Fibroblast of pulmonary artery (primary cell): ENCODE data around the gene DNAH7.

Source experiments
- DNase-seq: peaks from one replicate; pipeline ENCODE4 v3.0.0-alpha.2; 2010; ENCODE audit warnings: low read depth
- H3K4me3 ChIP-seq: replicated peaks from 2 replicates; pipeline ENCODE4 v1.5.1; 2011; ENCODE audit warnings: low read depth, mild to moderate bottlenecking, control low read depth, low read length, moderate library complexity
- TF ChIP-seq, protein P1 (sequence below): IDR thresholded peaks from 2 replicates; pipeline ENCODE4 v1.5.1; 2011; ENCODE audit warnings: mild to moderate bottlenecking, control low read depth, low read length, inconsistent platforms; ENCODE audit errors: missing control alignments

DNAH7 gene

DNA sequence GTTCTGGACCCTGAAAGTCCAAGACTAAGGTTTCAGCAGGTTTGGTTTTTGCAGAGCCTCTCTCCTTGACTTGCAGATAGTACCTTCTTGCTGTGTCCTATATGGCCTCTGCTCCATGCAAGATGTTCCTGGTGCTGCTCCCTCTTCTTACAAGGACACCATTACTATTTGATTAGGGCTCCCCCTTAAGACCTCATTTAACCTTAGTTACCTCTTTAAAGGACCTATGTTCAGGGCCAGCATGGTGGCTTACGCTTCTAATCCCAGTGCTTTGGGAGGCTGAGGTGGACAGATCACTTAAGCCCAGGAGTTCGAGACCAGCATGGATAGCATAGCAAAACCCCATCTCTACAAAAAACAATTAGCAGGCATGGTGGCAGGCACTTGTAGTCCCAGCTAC lies 232.6 kb downstream of the DNAH7 start:
- TF ChIP-seq, protein P1, sequence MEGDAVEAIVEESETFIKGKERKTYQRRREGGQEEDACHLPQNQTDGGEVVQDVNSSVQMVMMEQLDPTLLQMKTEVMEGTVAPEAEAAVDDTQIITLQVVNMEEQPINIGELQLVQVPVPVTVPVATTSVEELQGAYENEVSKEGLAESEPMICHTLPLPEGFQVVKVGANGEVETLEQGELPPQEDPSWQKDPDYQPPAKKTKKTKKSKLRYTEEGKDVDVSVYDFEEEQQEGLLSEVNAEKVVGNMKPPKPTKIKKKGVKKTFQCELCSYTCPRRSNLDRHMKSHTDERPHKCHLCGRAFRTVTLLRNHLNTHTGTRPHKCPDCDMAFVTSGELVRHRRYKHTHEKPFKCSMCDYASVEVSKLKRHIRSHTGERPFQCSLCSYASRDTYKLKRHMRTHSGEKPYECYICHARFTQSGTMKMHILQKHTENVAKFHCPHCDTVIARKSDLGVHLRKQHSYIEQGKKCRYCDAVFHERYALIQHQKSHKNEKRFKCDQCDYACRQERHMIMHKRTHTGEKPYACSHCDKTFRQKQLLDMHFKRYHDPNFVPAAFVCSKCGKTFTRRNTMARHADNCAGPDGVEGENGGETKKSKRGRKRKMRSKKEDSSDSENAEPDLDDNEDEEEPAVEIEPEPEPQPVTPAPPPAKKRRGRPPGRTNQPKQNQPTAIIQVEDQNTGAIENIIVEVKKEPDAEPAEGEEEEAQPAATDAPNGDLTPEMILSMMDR: no peak
- H3K4me3 ChIP-seq: no peak overlapping the region
- no peak for DNase-seq

DNA sequence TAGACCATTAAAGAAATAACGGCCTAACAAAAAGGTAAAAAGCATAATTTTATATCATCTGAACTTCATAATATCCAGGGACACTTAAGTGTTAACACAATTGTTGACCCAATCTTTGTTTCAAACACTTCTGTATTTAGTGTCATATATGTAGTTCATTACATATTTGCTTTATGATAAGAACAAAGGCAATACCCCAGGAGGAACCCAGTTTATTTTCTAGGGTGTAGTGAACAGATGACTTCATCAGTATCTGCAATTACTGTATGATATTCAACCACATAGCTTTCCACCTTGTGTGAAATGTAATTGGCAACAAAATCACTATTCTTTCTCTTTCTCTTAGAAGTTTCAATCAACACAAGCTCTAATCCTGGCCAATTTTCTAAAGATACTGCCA lies 233.8 kb downstream of the DNAH7 start:
- H3K4me3 ChIP-seq: no peak overlapping the region
- TF ChIP-seq, protein P1: no peak
- DNase-seq: no peak

DNA sequence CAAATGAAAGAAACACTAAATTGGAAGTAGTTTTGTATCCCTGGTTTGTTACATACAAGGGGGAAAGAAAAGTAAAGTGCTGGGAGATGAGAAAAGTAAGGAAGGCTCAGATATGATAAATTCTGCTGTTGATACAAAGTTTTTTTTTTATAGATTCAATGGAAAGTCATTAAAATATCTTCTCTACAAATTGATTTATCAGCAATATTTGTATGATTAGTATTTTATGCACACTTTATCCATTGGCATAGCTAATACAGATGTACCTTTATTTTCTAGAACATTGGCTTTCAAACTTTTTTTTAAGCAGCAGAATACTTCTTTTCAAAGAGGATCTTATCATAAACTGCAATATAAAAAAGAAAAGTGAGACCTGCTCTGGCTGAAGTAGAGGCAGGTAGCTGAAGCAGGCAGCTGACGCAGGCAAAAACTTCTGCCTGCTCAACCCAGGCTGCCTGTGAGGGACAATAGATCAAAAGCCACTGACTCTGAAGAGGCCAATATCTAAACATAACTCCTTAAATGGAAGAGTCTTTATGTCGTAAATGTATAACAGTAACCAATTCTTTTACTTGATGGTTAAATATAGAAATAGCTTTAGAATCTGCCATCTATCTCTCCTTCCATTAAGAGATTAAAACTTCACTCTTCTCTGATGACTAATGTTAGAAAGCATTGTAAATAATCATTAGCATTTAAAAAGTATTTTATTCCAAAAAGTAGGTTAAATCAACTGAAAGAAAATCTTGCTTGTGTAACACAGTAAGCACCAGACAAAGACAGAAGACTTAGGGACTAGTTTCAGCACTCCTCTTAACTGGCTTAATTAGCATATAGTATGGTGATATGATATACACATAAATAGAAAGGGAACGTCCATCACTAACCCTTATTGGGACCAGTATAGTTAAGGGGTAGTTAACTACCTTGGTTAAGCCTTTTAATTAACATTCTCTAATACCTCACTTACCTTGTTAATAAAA lies 237.4 kb downstream of the DNAH7 start:
- DNase-seq: no peak
- no peak overlapping the region for H3K4me3 ChIP-seq
- TF ChIP-seq, protein P1: no peak

DNA sequence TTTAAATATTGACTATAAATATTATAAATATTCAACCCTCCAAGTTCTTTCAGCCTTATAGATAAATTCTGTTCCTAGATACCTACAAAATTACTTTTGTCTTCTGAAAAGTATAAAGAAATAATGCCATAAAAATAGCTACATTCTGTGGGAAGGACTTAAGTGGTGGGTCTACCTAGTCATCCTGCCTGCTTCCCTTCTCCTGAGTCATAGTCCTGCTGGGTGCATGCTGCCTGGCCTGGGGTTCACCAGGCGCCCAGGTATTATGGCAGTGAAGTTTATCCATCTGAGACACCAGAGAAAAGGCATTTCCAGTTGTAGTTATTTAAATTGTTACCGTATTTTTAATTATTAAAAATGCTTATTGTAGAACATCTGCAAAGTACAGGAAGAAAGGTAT lies 244.2 kb downstream of the DNAH7 start:
- no peak overlapping the region for H3K4me3 ChIP-seq
- TF ChIP-seq, protein P1: no peak
- DNase-seq: no peak

DNA sequence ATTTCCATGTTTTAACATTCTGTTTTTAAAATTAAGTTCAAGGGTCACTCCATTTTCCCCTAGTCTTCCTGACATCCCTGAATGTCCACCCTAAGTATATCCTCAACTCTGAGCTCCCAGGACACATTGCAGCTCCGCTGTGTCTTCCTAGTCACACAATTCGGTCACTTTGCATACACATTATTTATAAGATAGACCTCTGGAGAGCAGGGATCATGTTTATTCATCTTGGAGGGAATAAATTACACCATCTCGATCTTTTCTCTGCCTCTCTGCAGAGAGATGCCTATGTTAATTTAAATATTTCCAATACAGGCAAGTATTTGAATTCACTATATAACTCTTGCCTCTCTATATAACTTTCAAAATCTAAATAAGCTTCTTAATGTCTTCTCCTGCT lies 245.4 kb downstream of the DNAH7 start:
- no peak overlapping the region for H3K4me3 ChIP-seq
- TF ChIP-seq, protein P1: no peak
- no peak for DNase-seq

DNA sequence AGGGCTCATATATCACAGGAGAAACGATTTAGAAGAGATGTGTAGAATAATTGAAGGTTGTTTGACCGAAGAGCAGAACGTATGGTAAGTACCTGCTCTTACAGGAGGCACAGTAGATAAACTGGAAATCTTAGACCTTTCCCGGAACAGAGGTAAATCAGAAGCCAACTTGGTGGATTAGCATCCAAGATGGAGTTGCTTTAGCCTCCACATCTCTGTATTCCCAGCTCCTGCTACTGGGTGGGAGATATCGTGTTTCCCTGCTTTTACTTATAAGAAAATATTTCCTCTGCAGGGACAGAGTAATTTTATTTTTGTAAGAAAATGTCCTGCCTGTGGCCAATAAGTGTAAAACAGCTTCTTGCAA lies 247.1 kb downstream of the DNAH7 start:
- DNase-seq: no peak
- TF ChIP-seq, protein P1: no peak

DNA sequence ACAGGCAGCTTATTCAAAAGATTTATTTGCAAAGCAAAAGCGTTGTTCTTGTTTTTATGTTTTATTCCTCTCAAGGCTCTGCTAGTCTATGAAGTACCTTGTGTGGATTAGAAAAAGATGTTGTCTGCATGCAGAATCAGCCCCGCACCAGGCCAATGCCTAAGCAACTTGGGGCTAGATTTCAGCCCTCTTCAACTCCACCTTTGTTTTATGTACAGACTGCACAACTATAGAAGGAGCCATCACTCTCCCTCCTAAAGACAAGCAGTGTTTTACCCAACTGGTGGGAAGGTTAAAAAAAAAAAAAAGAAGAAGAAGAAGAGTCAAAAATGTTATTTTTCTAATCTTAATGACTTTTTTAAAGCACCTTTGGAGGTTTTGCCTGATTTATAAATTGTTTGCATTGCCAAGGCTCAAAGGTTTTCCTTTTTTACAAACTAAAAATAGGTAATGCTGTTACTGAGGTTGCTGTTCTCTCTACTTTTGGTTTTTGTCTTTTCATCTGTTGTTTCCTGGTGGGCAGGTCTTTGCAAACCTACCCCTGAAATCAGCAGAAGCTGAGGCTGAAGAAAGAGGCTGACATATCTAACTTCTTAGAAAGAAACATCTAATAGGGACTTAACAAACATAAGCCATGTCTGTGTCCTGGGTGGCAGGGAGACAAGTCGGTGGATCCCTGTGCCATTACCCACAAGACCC lies 247.6 kb downstream of the DNAH7 start:
- no peak for DNase-seq
- TF ChIP-seq, protein P1: no peak

More for the DNA sequence above, 247.1 kb downstream of the DNAH7 start:
- no peak overlapping the region for H3K4me3 ChIP-seq

More for the DNA sequence above, 247.6 kb downstream of the DNAH7 start:
- H3K4me3 ChIP-seq: no peak overlapping the region
